ENCODE data around the gene GP1BA. TPM values are rescaled to one million over a fixed set of nuclear protein-coding genes. Genes with fewer than 3 reads are reported as not detected.

Gene GP1BA
- polyA plus RNA-seq, 1 donor from 2014 or later: 0.26 TPM

- Mint-ChIP-seq H3K27me3 (no peaks in the 10 kb centered on the region), H3K4me1 (peaks cover 6 to 22% (median 7%) of the 10 kb centered on the region in 3 donors), H3K36me3 (peaks cover 3% of the 10 kb centered on the region), H3K9me3 (no peaks in the 10 kb centered on the region), H3K27ac (peak within 1 kb of the TSS in 2 of 3 donors; percentile 23 to 94), H3K4me3 (no peak within 1 kb of the TSS)
These were observed 35.7 kb downstream of the GP1BA start, which contains the start of gene SPAG7 for GRCh38 chr17:4967539-4968485. Gene SPAG7 (minus strand): TSS chr17:4967817. CDS start chr17:4967804, 13 bp downstream.

GRCh38 chr17:4968486-4969046 is 36.5 kb downstream of the GP1BA start:
- no peaks in the 10 kb centered on the region for H3K27me3 Mint-ChIP-seq
- H3K4me3 Mint-ChIP-seq: peak overlapping the region in 1 of 4 donors; percentile 54

GRCh38 chr17:4969047-4969550 is 37.0 kb downstream of the GP1BA start:
- H3K9me3 Mint-ChIP-seq: no peaks in the 10 kb centered on the region
- H3K27ac Mint-ChIP-seq: peak overlapping the region in 1 of 3 donors; percentile 36
- peak overlapping the region in 2 of 4 donors; percentile 48 to 54 for H3K4me3 Mint-ChIP-seq
- H3K4me1 Mint-ChIP-seq: peaks cover 5 to 22% (median 6%) of the 10 kb centered on the region in 3 donors
- no peaks in the 10 kb centered on the region for H3K27me3 Mint-ChIP-seq
- H3K36me3 Mint-ChIP-seq: peaks cover 3% of the 10 kb centered on the region

More at GRCh38 chr17:4968486-4969046, 36.5 kb downstream of the GP1BA start:
- Mint-ChIP-seq H3K9me3 (no peaks in the 10 kb centered on the region), H3K4me1 (peaks cover 5 to 22% (median 6%) of the 10 kb centered on the region in 3 donors), H3K27ac (no peak overlapping the region), H3K36me3 (peaks cover 3% of the 10 kb centered on the region)

DNA sequence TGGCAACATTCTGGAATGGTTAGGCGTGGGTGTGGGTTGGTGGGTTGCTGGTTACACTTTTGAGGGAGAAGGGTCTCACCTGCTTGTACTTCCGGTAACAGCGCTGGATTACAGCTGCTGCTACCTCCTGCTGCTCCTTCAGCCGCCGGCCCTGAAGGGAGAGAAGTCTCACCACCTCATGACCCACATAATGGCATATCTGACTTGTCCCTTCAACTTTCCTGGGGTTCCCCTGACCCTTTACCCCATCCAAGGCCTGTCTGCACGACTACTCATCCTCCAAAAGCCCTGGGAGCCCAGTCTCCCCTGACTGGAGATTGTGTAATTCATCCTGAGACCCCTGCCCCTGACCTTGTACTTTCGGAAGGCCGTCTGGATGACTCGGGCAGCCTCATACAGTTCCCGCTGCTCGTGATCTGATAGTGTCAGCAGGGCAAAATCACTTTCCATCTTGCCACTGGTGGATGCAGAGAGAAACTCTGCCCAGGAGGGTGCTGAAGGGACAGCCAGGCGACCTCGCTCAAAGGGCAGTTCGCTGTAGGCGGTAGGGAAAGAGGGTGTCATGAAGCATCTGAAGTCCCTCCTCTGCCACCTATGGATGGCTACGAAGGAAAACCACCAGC is 37.6 kb downstream of the GP1BA start:
- Mint-ChIP-seq H3K27me3 (no peaks in the 10 kb centered on the region), H3K9me3 (no peaks in the 10 kb centered on the region), H3K4me1 (peaks cover 5 to 22% (median 6%) of the 10 kb centered on the region in 3 donors), H3K4me3 (peak overlapping the region in 3 of 4 donors; percentile 48 to 81 (median 54)), H3K36me3 (peaks cover 3% of the 10 kb centered on the region), H3K27ac (peak overlapping the region in 2 of 3 donors; percentile 36 to 67)

DNA sequence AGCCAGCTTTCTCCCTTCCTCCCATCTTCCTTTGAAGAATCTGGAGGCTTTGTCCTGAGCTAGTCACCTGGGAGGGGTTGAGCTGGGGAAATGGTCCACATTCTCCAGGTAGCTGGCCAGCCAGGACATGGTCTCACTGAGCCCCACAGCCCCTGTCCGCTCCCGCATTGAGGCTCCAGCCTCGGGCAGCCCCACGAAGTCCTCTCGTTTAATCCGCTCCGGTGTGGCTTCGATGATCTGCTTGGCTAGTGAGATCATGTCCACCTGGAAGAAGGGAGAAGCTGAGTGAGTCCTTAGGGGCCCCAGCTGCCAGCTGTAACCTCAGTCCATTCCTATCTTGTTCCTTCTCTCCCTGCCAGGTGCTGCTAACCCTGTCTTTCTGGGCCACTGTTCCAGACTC is 38.2 kb downstream of the GP1BA start:
- H3K4me3 Mint-ChIP-seq: peak overlapping the region in 1 of 4 donors; percentile 64
- H3K27me3 Mint-ChIP-seq: no peaks in the 10 kb centered on the region
- peaks cover 5 to 21% (median 6%) of the 10 kb centered on the region in 3 donors for H3K4me1 Mint-ChIP-seq
- peaks cover 2% of the 10 kb centered on the region for H3K36me3 Mint-ChIP-seq
- H3K9me3 Mint-ChIP-seq: no peaks in the 10 kb centered on the region
- peak overlapping the region in 1 of 3 donors; percentile 67 for H3K27ac Mint-ChIP-seq

- H3K4me1 Mint-ChIP-seq: peaks cover 0 to 11% (median 2%) of the 10 kb centered on the region in 3 donors
- no peaks in the 10 kb centered on the region for H3K36me3 Mint-ChIP-seq
- H3K27ac Mint-ChIP-seq: peak overlapping the region in 1 of 3 donors; percentile 31
- H3K4me3 Mint-ChIP-seq: no peak overlapping the region
- H3K9me3 Mint-ChIP-seq: no peaks in the 10 kb centered on the region
- no peaks in the 10 kb centered on the region for H3K27me3 Mint-ChIP-seq
These were observed 39.7 kb downstream of the GP1BA start for GRCh38 chr17:4971826-4972225.

- no peaks in the 10 kb centered on the region for H3K9me3 Mint-ChIP-seq
- peaks cover 0 to 11% (median 2%) of the 10 kb centered on the region in 3 donors for H3K4me1 Mint-ChIP-seq
- no peaks in the 10 kb centered on the region for H3K27me3 Mint-ChIP-seq
- peak overlapping the region in 1 of 3 donors; percentile 31 for H3K27ac Mint-ChIP-seq
- no peaks in the 10 kb centered on the region for H3K36me3 Mint-ChIP-seq
- H3K4me3 Mint-ChIP-seq: no peak overlapping the region
These were observed 40.2 kb downstream of the GP1BA start for GRCh38 chr17:4972322-4972721.

GRCh38 chr17:4972752-4973151 is 40.7 kb downstream of the GP1BA start:
- H3K27me3 Mint-ChIP-seq: no peaks in the 10 kb centered on the region
- no peak overlapping the region for H3K27ac Mint-ChIP-seq
- H3K4me3 Mint-ChIP-seq: no peak overlapping the region
- peaks cover 0 to 11% (median 2%) of the 10 kb centered on the region in 3 donors for H3K4me1 Mint-ChIP-seq
- H3K9me3 Mint-ChIP-seq: no peaks in the 10 kb centered on the region
- no peaks in the 10 kb centered on the region for H3K36me3 Mint-ChIP-seq

DNA sequence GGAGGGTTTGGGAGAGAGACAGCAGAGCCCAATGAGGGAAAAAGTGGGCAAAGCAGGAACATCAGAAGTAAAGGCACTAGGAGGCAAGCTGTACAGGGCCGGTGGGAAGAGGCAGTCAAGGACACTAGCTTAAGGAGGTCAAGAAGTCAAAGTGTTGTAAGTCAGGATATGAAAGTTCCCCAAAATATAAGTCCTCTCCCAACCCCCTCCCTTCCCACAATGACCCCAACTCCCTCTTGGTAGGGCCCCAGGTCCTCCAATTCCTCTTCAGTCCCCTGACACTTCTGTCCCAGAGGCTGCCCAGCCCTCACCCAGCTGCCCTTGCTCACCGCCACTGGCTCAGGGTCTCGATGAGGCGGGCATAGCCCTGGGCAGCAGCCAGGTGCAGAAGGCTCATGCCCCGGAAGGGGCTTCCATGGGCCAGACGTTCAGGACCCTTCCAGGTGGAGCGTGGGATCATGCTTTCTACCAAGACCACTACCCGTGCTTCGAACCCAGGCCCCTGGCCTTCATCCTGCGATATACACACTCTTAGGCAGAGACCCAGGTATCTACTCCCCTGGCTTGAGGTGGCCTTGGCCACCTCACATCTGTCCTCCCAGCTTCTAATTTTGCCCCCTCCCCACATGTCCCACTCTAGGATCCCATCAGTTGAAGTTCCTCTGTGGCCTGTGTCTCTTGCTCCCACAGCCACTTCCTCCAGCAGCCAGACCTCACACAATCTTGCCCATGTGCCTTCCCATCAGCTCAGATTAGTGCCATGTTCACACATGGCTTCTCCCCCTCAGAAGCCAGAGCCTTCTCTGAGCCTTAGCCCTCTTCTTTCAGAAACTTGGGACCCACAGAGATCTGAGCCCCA is 41.4 kb downstream of the GP1BA start:
- Mint-ChIP-seq H3K4me1 (peaks cover 2 to 14% (median 2%) of the 10 kb centered on the region in 3 donors), H3K27me3 (no peaks in the 10 kb centered on the region), H3K4me3 (no peak overlapping the region), H3K9me3 (no peaks in the 10 kb centered on the region), H3K27ac (peak overlapping the region in 1 of 3 donors; percentile 50), H3K36me3 (no peaks in the 10 kb centered on the region)

- Mint-ChIP-seq H3K27me3 (no peaks in the 10 kb centered on the region), H3K4me1 (peaks cover 5 to 14% (median 8%) of the 10 kb centered on the region in 3 donors), H3K27ac (peak overlapping the region in 1 of 3 donors; percentile 50), H3K36me3 (no peaks in the 10 kb centered on the region), H3K9me3 (no peaks in the 10 kb centered on the region), H3K4me3 (no peak overlapping the region)
These were observed 42.1 kb downstream of the GP1BA start for GRCh38 chr17:4974115-4974670.

GRCh38 chr17:4978726-4979125 is 46.6 kb downstream of the GP1BA start:
- peak overlapping the region in 3 of 4 donors; percentile 5 to 71 (median 71) for H3K4me3 Mint-ChIP-seq
- no peaks in the 10 kb centered on the region for H3K9me3 Mint-ChIP-seq
- peaks cover 16 to 26% (median 19%) of the 10 kb centered on the region in 3 donors for H3K4me1 Mint-ChIP-seq
- H3K27ac Mint-ChIP-seq: peak overlapping the region; percentile 7 to 76 (median 57)
- no peaks in the 10 kb centered on the region for H3K27me3 Mint-ChIP-seq
- peaks cover 8% of the 10 kb centered on the region for H3K36me3 Mint-ChIP-seq

DNA sequence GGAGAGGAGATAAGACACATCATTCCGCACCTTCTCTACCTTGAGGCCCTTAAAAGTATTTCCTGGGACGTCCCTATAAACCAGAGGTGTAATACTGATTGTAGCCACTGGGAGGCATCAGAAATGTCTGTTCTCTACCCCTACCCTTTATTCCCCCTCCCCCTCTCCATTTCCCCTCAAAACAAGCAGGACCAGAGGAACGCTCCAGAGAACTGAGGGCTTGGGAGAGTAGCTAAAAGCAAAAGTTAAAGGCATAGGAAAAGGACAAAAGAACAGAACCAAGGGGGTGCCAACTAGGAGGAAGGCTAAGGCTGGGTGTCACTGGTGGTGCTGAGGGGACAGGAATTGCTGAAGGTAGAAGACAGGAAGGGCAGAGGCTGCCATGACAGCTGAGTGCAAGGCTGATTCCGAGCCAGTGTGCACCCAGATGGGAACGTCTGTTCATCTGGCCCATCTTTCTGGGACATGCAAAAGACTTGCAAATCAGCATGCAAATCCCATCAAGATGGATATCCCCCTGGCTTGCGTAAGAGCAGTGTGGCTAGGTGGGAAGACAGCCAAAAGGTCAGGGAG is 48.7 kb downstream of the GP1BA start:
- Mint-ChIP-seq H3K4me1 (peaks cover 20 to 31% (median 20%) of the 10 kb centered on the region in 3 donors), H3K4me3 (peak overlapping the region in 3 of 4 donors; percentile 34 to 58 (median 37)), H3K36me3 (peaks cover 8% of the 10 kb centered on the region), H3K9me3 (no peaks in the 10 kb centered on the region), H3K27ac (peak overlapping the region; percentile 27 to 88 (median 30)), H3K27me3 (no peaks in the 10 kb centered on the region)

- H3K9me3 Mint-ChIP-seq: no peaks in the 10 kb centered on the region
- peak overlapping the region in 1 of 4 donors; percentile 7 for H3K4me3 Mint-ChIP-seq
- peak overlapping the region in 1 of 3 donors; percentile 1 for H3K27ac Mint-ChIP-seq
- H3K36me3 Mint-ChIP-seq: peaks cover 8% of the 10 kb centered on the region
- peaks cover 24 to 38% (median 28%) of the 10 kb centered on the region in 3 donors for H3K4me1 Mint-ChIP-seq
- no peaks in the 10 kb centered on the region for H3K27me3 Mint-ChIP-seq
These were observed 50.2 kb downstream of the GP1BA start for GRCh38 chr17:4982305-4982704.
